Iris pigment epithelial cell (primary cell): ENCODE data around the gene JADE2.
A peak's percentile ranks its signal among the peaks of the same experiment; 100 is the strongest.
"Not testable (repeated sequence)": the region's sequence is repeated elsewhere in the genome, so short reads cannot be mapped to it uniquely, and the experiment has no call there.

ENCODE experiments used
- DNase-seq: peaks from one replicate; pipeline ENCODE4 v3.0.0-alpha.2; 2011; ENCODE audit warnings: low read depth

JADE2 gene

DNA sequence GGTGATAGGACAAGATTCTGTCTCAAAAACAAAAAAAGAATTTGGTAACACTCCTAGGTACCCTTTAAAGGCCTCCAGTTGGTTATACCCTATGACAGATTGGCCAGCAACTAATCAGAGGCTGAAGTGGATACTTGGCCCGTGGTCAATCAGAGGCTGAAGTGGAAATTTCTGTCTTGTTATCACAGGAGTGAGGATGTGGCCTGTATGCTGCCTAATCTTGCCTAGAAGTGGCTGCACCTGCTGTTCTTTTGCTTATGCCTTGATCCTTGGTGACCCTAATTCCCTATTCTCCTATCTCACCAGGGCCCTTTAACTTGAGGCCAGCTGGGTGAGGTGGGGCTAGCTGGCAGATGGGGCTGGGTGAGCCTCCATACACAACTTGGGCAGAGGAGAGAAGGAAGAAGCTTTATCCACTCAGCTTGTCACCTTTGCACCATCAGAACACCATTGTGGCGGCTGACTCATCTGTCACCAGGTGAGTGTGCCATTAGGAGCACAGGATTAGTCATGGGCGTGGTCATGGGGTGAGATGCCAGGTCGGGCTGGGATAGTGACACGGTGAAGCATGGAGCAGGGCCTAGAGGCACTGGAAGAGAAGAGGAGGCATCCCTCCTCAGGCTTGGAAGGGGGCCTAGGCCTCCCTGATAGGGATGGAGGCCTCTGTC, 65.7 kb downstream of the JADE2 start:
- DNase-seq: no peak

DNA sequence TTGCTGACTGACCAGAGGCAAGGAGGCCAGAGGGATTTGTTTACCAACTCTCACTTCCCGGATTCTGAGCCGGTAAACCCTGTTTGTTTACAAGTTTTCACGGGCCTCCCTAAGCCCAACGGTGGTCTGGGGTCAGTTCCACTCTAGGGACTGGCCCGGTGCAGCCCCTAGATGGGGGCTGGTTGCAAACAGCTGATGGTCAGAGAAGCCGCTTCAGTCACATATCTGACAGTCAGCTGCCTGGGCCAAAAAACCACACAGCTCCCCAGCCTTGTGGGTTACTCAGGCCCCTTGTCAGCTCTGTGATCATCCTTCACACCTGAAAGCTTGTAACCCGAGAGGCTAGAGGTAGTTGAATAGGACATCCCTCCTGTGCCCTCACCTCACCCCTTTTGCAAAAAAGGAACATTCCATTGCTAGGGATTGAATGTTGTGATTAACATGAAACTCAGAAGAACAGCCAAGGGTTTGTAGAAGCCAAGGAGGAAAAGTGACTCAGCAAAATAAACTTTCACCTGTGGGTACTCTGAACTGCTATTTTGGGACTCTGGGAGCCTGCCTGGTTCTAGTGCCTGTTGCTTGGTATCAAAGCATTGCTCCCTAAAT, 66.8 kb downstream of the JADE2 start:
- peak; percentile 36 for DNase-seq

DNA sequence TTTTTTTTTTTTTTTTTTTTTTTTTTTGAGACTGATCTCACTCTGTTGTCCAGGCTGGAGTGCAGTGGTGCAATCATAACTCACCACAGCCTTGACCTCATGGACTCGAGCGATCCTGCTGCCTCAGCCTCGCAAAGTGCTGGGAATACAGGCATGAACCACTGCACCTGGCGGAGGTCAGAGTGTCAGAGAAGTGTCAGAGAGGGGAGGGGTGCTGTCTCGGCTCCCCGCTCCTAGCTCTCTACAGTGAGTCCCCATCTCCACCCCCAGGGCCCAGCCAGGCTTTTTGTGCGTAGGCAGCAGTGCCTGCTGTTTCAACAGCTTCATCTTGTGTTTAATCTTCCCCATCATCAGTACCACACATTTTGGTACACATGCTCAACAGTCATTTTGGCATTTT, 68.9 kb downstream of the JADE2 start:
- no peak for DNase-seq

DNA sequence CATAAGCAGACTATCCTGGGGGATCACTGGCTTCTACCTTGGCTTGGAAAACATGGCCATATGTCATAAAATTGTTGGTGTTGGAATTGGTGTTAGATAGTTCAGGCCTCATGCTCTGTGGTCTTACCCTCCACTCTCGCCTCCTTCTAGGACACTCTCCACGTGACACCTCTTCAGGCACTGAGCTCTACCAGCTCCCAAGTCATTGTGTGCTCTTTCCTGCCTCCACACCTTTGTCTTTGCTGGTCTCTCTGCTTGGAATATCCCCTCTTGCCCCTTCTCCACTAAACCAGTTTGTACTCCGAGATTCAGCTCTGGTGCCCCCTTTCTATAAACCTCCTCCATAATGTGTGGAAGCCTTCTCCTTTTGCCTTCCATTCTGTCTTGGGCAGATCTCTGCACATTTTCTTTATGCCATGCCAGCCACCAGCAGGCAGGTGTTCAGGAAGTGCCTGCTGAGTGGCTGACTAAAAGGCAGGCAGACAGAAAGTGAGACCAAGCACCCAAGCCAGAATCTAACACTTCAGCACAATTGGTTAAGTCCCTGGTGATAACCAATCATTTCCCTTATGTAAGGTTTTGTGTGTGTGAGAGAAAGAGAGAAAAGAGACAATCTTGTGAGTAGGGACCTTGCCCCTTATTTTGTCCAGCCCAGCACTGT, 69.5 kb downstream of the JADE2 start:
- DNase-seq: no peak

DNA sequence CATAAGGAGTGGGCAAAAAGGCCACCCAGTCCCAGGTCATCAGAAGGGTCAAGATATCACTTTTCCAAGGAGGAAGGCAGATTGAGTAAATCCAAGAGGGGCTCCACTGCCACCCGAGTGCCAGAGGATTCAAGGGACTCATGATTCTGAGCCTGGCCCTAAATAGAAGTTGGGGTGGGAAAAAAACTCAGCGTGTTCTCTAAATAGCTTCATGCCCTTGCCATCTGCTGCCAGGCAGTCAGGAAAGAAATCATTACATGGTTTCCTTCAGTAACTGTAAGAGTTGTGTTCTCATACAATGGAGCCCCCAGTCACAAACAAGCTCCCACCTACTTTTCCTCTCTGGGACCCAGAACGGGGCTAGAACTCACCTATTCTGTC, 70.0 kb downstream of the JADE2 start:
- DNase-seq: no peak

DNA sequence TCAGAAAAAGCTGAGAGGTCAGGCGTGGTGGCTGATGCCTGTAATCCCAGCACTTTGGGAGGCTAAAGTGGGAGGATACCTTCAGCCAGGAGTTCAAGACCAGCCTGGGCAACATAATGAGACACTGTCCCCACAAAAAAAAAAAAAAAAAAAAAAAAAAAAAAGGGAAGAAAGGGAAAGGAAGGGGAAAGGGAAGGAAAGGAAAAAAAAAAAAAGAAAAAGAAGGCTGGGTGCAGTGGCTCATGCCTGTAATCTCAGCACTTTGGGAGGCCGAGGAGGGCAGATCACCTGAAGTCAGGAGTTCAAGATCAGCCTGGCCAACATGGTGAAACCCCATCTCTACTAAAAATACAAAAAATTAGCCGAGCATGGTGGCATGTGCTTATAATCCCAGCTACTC, 74.3 kb downstream of the JADE2 start:
- not testable (repeated sequence) for DNase-seq

DNA sequence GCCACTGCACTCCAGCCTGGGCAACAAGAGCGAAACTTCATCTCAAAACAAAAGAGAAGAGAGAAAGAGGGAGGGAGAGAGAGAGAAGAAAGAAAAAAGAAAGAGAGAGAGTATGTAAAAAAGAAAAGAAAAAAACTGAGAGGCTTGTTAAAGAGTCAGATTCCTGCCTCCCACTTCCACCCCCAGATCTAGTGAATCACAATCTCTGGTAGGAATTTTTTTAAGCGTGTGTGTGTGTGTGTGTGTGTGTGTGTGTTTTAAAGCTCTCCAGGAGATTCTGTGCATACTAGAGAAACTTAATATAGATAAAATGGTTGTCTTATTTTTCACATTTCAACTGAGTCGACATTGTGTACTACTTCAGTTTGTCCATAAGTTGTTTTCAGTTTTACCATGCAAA, 75.1 kb downstream of the JADE2 start:
- peak; percentile 83 for DNase-seq

DNA sequence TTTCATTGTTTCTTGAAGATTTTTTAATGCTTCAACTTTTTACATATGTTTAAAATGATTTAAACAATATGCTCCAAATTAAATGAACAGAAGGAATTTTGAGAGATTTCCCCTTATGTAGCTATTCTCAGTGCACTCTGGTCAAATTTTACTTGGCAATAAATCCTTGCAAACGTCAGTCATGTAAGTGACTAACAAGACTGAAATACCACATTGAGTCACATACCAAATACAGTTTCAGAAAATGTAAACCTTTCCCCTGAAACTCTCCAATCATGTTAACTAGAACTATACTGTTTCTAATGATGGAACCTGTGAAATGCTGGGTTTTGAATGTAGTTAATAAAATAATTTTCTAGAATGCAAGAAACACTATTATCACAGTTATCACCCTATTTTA, 77.6 kb downstream of the JADE2 start:
- peak; percentile 82 for DNase-seq

DNA sequence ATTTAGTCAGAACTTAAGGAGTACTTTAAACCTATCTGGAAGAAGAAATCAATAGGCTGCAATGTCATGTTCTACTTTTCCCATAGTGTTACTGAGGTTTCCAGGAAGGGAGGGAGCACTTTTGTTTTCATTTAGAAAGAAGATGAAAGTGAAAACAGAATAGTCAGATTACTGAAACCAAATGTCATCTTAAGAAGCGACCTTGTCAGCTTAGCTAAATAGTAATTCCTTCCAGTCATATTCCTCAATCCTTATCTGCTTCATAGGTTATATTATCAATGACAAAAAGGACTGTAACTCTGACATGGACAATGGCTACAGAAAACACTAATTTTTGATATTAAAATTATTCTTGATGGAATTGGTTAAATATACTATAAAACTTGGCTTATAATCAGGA, 79.4 kb downstream of the JADE2 start:
- DNase-seq: peak; percentile 20

DNA sequence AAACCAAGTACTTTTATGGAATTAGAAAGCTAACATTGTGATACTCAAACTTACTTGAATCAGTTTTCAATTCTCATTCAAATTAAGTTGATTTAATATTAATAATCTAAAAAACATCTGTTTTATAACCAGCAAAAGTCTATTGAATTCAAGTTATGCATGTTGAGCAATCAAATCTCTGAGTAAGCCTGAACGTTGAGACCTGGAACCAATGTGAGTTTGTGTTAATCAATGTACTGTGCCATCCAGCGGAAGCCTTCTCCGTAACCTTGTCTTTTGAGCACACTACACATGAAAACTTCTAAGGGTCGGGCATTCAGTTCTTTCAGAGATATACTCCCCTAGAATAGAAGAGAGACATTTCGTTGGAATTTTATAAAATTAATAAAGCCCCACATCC, 81.3 kb downstream of the JADE2 start:
- peak; percentile 39 for DNase-seq

DNA sequence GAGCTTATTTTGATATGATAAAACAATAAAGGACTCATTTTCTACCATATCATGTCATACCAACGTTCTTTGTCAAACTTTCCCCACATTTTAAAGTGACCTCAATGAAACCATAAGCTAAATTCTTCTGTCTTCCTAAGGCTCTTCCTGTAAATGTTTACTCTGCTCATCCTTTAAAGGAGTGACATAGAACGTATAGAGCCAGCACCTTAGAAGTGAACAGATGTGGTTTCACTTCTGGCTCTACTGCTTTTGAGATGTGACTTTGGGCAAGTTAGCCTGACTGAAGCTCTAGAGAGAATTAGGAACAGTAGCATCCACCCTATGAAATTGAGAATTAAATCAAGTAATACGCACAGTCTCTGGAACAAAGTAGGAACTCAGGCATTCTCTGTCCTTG, 83.1 kb downstream of the JADE2 start:
- no peak for DNase-seq

DNA sequence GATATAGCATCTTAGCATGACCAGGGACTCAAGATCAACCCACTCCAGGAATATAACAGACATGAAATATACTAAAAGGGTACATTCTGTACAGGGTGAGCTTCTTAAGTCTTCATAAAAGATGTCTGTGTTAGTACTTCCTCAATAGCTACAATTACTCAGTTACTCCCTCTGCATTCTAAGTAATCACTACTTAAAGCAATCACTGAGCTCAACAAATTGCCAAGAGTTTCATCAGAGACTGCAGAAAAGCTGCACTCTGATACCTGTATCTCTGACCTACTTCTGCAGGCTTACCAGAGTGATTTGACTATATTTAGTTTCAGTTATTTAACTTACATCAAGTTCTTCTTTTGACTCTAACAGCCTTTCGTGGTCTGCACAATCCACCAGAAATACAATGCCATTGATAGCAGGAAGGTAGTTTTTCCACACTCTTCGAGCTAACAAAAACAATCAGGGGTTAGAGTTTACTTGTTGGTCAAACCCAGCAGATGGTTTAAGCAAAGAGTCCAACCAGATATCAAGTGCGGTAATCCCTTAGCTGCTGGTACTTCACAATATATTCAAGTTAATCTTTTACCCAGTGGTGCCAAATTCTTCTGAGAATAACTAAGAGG, 83.9 kb downstream of the JADE2 start:
- DNase-seq: no peak

DNA sequence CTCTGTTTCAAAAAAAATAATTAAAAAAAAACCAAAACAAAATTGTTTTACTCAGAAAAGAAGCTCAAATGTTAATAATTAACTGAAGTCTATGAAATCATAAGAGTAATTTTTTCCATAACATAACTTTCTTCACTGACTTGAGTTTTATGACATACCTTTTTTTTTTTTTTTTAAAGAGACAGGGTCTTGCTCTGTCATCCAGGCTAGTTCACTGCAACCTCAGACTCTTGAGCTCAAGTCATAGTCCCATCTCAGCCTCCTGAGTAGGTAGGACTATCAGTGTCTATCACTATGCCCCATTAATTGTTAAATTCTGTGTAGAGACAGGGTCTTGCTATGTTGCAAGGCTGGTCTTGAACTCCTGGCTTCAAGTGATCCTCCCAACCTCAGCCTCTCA, 85.3 kb downstream of the JADE2 start:
- DNase-seq: no peak

DNA sequence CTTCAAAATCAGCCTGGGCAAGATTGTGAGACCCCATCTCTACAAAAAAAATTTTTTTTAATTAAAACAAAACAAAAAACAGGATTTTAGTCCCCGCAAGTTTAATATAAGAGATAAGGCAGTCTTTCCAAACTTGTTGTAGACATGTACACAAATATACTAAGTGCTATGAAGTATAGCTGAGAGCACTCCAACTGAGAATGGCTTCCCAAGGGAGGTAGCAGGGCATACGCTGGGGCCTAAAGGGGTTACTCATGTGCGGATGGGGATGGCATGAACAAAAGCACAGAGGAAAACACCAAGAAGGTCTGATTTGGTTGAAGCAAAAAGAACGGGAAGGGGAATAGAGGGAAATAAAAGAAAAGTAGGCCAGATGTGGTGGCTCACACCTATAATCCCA, 86.0 kb downstream of the JADE2 start:
- no peak for DNase-seq

DNA sequence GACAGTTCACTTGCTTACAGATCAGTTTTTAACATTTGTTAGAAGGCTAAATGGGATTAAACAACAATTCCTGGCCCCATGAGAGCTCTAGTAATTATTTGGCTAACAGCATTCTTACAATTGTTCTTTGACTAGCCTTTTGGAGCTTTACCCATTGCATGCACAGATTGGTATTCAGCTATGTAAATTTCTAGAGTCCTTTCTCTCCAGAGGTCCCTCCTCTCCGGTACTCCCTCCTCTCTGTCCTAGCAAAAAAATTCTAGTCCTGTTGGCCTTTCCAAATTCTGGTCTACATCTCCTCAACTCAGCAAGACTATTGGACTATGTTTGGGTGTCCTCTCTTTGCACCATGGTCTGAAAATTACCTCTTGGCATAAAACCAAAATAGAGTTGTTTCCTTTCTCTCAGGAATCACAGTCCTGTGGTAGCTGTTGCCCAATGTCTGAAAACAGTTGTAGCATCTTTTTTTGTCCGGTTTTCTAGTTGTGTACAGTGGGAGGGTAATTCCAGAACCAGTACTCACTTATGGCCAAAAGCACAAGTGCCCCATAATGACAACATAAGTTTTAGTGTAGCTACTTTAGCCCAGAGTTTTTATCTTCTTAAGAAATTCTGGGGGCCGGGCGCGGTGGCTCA, 89.1 kb downstream of the JADE2 start:
- DNase-seq: peak; percentile 56

DNA sequence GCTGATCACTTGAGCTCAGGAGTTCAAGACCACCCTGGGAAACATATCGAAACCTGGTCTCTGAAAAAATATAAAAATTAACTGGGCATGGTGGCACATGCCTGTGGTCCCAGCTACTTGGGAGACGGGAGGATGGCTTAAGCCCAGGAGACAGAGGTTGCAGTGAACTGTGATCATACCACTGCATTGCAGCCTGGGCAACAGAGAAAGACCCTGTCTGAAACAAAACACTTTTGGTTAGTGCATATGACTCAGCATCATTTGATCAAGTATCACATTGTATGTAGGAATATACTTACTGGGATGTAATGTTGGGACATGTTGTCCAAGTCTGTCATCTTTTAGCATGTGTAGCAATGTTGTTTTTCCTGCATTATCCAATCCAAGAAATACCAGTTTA, 95.2 kb downstream of the JADE2 start:
- no peak for DNase-seq

DNA sequence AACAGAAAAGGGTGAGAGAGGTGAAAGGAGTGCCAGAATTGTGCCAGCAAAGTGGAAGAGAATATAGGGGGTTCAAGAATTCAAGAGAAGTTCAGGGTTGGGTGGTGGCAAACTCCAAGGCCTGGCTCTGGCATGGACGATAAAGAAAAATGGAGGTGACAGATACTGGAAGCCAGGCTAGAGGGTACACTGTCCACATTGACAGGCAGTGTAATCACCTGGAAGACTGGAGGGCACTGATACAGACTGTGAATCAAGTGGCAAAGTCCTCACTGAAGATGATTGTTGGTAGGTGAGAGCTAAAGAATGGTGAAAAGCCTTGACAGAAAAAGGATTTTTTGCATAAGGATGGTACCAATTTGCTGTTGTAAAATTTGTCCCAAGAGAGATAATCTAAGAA, 100.1 kb downstream of the JADE2 start:
- no peak for DNase-seq

DNA sequence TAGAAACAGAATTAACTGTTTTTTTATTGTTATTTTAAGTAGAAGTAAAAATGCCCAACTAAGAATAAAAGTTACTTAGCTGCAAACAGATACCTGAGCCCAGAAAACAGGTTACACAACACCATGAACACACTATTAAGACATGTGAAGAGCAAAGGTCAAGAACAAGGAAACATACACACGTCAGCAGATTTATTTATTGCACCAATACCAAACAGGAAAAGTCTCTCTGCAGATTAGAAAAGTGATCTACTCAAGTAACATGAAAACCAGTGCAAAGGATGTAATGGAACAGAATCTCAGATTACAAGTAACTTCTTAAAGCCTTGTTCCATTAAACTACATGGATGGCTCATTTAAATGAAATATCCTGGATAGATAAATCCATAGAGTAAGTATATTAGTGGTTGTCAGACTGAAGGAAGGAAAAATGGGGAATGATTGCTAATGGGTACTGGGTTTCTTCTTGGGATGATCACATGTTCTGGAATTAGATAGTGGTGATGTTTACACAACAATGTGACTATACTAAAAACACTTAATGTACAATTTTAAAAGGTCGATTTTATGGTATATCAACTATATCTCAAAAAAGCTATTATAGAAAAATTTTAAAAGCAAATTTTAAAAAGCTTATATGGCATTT, 101.0 kb downstream of the JADE2 start:
- DNase-seq: peak; percentile 96
